Dermis microvascular lymphatic vessel endothelial cell (primary cell): ENCODE data around the gene SOX30. TPM values are rescaled to one million over a fixed set of nuclear protein-coding genes. Genes with fewer than 3 reads are reported as not detected.

ENCODE experiments used
- DNase-seq, 2 donors: peaks; one replicate each; pipeline versions ENCODE4 v3.0.0 to v3.0.0-alpha.2; 2010; ENCODE audit warnings: low read depth in 2 of 2
- total RNA-seq: library from RNA; depleted of rRNA; stranded (reverse); fragments of >200 nt; gene quantifications from 2 replicates; pipeline ENCODE4 v1.2.1, GENCODE V29; 2014

Gene SOX30
- total RNA-seq, 1 donor from 2014 or later: not detected

DNA sequence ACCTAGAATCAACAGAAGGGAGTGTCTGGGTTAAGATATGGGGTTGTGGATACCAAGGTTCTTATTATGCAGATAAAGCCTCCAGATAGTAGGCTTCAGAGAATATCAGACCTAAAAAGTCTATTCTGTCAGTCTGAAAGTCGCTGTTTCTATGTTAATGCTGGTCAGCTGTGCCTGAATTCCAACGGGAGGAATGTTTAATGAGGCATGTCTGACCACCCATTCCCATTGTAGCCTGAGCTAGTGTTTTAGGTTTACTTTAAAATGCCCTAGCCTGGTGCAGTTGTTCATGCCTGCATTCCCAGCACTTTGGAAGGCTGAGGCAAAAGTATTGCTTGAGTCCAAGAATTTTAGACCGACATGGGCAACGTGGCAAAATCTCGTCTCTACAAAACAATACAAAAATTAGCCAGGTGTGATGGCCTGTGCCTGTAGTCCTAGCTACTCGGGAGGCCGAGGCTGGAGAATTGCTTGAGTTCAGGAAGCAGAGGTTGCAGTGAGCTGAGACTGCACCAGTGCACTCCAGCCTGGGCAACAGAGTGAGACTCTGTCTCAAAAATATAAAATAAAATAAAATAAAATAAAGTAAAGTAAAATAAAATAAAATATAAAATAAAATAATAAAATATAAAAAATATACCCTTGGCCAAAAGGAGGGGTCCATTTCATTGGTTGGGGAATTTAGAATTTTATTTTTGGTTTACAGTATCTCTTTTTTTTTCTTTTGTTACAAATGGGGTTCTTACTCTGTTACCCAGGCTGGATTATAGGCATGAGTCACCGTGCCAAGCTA, 7.8 kb upstream of the SOX30 start:
- DNase-seq: no peak

DNA sequence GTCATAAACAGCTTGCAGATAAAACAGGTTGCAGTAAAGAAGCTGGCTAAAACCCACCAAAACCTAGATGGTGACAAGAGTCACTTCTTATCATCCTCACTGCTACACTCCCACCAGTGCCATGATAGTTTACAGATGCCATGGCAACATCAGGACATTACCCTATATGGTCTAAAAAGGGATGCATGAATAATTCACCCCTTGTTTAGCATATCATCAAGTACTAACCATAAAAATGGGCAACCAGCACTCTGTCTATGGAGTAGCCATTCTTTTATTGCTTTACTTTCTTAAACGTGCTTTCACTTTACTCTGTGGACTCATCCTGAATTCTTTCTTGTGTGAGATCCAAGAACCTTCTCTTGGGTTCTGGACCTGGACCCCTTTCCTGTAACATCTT, 6.7 kb upstream of the SOX30 start:
- no peak for DNase-seq

DNA sequence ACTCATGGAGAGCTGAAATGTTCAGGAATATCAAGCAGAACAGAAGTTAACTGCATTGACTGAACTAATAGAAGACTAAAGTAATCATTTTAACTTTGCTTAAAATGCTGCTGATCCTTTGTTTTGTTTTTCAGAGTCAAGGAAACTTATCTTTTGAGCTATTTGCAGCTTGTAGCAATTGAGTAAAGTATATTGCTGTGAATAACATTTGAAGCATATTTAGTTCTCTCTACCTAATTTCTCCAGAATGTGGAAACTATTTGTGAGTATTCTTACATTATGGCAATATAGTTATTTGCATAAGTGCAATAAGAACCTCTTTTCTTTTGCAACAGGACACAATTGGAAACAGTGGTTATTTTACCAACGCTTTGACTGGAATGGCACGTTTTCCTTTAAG, 5.3 kb upstream of the SOX30 start:
- DNase-seq: no peak

DNA sequence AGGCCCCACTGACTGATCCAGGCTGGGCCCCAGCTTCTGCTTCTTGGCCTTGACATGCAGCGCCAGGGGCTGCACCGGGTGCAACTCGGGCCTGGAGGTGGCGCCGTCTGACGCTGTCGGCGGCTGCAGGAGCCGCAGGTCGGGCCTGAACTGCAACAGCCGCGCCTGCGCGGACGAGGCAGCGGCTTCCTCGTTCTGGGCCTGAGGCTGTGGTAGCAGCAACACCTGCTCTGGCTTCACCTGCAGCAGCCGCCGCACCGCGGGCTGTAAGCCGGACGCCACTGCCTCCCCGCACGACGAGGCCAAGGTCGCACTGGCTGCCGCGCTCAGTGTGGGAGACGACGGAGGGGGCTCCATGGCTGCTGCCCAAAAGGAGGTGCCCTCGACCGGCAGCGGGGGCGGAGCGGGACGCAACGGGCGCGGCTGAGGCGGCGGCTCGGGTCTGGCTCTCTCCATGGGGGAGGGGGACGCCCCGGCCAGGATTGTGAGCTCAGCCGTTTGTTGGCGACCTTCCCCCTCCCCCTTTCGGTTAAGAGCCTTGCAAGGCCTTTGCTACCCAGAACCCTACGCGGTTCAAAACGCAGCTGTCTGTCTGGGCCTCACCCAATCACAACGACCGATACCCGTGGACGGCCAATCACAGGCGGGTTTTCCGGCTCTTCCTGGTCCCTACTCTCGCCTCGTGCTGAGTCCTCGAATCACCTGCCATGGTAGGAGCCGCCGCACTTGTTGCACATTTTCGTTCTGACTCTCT, 438 bp downstream of the SOX30 start:
- DNase-seq: peak; percentile 16 to 54

DNA sequence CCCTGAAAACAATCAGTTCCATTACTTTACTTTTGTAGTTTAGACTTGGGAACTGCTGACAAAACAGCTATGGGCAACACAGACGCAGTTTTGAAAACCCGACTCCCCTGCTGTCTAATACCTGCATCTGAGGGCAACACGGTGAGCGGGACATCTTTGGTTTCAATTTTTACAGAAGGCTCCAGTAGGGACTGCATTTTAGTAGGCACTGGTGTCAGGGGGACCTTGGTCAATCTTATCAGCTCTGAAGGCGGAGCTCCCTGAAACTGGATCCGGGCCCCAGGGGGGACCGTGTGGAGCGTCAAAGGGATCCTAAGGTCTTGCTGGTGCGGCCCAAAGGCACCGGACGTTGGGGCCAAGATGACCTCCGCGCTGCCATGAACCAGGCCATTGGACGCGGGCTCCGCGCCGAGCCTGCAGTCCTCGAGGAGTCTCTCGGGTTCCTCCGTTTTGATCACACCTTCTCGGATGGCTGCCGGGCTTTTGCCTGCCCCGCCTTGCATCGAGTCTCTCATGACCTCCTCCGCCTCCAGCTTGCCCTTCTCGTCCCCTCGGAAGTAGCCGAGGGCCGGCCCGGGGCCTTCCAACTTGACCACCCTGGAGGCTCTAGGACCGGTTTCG, 1.1 kb downstream of the SOX30 start:
- DNase-seq: no peak

DNA sequence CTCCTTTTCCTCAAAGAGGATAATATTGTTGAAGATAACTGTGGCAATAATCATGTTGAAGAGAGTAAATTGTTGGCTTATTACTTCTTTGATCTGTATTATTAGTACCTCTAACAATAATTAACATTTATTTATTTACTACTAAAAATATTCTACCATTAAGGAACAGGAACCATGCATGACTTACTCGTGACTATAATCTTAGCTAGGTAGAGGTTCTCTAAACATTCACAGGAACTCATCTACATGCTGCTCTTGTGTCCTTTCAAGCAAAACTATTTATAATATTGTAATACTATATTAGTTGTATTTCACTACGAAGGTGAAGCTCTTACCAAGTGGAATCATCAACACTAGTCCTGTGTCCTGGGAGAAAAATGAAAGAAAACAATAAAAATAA, 3.1 kb downstream of the SOX30 start:
- no peak for DNase-seq

DNA sequence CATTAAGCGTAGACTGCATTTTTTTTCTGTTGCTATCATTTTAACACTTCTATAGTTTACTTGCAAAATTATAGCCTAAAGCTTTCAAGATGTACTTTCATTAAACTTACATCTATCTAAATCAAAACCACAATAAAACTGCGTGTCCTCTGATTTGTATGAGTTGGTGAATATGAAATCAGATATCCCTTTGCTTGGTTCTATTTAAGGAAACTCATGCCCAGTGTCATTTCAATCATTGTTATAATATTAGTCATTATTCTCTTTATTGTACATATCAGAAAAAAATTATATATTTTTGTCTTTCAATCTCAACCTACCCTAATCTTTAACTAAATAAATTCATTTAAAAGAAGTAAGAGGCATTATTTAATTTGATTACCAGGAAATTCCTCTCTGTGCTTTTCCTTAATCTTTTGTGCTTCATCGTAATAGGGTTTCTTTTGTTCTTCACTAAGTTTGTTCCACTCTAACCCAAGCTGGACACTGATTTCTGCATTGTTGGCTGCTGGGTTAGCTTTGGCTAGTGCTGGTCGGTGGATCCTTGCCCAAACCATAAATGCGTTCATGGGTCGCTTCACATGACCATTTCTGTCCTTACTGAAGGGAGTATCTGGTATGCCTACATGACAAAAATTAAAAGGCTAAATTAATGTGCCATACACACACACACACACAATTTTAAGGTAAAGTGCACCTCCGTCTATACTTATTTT, 3.8 kb downstream of the SOX30 start:
- DNase-seq: no peak

DNA sequence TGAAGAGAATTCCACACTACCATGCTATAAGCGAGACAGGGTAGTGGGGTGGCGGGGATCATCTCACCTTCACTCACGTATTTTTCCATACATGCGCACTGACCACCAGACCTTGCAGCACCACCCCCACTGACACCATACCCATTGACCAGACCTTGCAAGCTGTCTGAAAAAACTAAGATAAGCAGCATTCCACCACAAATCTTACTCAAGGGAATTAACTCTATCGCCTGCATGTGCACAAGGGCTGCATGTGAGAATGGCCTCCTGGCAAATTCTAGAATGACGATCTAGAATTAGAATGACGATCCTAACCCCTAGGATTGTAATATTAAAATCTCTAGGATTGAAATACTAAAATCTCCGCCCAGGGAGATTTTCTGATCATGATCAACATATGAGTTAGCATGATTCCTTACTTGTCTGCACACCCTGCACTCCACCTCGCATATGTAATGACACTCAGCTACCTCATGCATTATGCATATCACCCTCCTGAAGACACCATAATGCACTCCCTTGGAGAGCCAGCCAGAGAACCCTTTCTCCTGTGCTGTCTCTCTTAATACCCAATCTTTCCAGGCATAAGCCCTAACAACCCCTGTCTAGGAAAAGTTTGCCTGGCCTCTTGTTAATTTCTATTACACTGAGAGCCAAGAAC, 11.7 kb downstream of the SOX30 start:
- no peak for DNase-seq

DNA sequence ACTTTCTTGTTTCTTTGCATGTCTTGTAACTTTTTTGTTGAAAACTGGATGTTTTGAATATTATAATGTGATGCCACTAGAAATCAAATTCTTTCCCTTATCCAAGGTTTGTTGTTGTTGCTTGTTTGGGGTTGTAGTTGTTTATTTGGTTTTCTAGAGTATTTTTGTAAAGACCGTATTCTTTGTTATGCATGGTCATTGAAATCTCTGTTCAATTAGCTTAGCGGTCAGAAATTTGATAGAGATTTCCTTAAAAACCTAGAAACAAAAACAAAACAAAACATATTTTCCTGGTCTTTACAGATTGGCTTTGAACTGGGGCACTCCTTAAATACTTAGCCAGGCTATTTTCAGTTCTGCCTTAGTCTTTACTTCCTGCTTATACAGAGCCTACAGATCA, 21.9 kb downstream of the SOX30 start:
- no peak for DNase-seq

DNA sequence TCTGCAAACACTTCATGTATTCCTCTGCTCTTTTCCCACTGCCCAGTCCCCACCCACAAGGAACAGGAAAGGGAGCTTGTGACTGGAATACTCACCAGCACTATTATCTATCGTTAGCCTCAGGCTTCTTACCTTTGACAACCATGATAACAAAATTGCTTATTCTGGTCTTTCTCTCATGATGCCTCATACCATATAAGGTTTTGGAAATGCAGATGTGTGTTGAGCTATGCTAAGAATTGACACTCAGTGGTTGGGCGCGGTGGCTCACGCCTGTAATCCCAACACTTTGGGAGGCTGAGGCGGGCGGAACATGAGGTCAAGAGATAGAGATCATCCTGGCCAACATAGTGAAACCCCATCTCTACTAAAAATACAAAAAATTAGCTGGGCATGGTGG, 25.4 kb downstream of the SOX30 start:
- no peak for DNase-seq

DNA sequence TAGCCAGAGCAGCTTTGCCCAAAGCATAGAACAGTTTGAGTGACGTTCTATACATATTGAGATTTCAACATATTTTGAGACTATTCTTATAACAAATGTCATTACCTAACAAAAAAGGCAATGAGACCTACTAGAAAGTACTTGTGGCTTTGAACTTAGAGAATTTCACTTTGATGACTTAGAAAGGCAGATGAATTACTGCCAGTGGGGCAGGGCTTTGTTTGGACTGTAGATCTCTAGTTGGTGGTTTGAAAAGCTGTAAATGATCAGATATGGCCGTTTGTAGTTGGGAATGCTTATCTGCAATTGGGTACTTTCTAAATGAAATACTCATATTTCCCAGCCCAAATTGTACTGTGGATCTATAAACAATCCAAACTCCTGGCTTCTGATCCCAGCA, 28.1 kb downstream of the SOX30 start:
- no peak for DNase-seq

DNA sequence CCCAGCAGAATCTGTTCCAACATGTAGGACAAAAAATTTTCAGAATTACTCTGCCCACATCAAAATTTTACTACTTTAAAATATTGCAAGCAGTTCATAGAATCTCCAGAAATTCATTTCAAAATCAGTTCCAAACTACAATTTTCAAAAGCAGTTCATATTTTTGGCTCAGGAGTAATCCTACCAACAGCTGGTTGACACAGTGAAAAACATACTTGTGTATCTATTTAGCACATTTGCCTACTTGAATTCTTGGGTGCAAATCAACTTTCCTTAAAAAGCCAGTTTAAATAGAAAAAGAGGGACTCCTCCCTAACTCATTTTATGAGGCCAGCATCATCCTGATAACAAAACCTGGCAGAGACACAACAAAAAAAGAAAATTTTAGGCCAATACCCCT, 31.5 kb downstream of the SOX30 start:
- no peak for DNase-seq

DNA sequence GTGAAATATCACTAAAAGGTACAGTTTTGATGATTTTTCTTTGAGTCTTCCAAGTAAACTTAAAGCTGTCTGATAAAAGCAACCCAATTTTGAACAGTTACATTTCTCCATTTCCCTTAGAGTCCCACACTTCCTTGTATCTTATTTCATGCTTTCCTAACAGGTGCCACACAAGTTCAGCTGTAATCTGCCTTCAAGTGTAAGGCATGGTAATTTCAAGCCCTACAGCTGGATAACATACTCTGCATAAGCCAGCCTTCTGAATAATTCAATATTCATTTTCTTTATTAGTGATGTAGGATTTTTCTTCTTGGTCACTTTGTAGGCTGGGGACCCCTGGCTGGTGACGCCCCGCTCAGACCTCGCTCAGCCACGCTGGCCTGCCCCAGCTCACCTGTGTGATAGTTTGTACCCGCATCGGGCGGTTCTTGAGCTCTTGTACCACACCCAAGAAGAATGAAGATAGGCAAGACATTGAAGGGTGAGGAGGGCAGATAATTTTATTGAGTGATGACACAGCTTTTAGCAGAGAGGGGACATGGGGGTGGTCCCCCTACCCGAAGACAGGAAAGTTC, 34.0 kb downstream of the SOX30 start:
- no peak for DNase-seq

DNA sequence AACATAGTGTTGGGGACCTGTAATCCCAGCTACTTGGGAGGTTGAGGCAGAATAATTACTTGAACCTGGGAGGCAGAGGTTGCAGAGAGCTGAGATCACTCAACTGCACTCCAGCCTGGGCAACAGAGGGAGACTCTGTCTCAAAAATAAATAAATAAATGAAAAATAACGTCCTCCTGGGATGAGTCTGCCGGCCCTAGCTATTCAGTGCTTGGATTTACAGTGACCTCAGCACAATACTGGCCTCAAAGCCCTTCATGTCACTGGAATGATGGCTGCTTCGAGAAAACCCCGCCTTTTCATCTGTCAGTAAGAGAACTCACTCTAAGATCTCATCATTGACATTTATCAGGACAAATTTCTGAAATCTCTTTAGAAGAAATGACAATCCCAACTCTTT, 35.5 kb downstream of the SOX30 start:
- no peak for DNase-seq

DNA sequence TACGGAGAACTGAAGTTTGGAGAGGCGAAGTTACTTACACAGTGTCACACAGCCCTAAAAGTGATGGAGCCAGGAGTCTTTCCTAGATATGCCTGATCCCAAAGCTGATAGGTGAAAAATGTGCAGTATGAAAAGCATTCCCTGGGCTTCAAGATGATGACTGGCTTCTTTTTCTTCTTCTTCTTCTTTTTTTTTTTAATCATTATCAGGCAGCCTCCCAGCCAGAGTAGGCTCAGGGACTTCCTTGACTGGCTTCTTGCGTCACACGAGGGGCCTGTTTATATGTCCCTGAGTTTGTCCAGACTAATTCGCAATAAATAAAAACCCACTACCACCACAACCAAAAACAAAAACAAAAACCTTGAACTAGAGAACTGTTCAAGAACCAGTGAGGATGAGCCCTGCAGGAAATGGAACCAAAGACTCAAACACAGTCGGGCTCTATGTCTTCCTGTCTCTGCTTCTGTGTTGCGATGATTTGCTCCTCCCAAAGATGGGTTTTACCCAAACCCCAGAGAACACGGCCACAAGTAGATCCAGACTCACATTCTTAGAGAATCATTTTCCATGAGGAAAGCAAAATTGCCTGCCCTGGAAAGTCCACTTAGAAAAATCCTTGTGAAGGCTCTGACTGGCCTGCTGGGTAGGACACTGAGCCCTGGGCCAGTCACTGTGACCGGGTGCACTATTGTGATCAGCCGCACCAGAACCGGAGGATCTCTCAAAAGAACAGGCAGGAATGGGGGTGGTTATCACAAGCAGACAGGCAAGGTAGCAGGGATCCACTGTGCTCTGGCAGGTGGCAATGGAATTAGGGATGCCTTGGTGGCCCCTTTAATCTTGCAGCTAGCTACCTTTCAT, 38.6 kb downstream of the SOX30 start:
- no peak for DNase-seq

DNA sequence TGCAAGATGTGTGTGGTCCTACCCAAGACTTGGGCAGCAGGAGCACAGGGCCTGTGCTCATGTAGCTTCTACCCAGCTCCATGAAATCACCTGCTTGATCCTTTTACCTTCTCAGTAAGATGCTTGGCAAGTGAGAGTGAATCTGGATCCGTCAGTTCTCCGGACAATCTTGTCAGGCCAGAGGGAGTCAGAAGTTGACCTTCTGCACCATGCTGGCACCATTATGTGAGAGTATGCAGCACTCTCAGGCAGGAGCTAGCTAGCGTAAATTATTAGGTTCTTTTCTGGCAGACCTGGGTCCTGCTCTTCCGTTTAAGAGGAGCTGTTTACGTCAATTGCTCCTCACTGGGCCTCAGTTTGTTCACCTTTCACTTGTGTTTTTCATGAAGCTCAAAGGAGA, 39.7 kb downstream of the SOX30 start:
- no peak for DNase-seq

DNA sequence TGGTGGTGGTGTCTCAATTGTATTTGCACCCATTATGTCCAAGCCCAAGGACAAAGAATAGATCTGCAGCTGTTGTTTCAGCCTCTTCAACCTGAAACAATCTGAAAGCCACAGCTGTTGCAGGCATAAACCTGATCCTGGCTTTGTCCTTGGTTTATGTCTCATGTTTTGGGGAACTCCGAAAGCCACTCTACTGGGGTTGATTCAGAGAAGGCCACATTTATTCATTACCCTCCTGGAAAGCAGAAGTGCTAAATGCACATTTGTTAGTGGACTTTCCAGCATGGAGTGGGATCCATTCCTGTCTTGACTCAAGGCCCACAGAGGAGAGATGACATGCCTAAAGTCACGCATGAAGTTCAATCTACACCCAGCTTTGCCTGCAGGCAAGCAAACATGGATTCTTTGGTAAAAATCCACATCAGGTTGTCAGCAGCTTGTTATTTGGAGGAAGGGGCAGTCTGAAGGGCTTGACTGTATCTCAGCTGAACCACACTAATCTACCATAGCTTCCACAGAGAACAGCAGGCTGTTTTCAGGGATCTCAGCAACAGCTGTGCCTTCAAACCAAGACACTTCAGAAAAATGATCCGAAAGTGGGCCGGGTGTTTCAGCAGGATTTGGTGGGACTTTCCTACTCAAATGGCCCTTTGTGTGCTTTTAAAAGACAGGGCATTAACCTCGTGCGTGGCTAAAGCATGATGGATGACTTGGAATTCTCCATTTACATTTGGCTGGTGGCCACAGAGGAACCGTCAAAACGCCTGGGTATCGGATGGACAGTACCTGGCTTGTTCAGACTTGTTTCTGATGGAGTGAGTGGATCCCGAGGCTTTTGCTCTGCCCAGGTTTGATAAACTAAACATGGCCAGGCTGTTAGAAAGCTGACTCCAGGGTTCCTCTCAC, 40.4 kb downstream of the SOX30 start:
- DNase-seq: no peak

DNA sequence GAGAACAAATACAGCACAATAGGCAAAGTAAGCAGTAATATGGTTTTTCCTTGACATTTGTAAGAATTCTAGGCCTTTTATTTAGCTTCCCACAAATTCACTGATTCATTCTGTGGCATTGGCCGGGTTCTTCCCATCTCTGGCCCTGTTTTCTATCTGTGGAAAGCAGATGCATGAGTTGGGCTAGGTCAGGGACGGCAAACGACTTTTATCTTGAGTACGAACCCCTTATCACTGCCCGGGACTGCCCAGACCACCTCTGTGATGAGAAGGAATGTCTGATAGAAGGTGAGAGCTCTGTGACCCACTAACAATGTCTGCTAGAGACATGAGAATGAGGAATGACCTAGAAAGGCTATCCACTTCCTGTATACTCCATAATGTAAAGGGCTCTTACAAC, 41.2 kb downstream of the SOX30 start:
- DNase-seq: no peak

DNA sequence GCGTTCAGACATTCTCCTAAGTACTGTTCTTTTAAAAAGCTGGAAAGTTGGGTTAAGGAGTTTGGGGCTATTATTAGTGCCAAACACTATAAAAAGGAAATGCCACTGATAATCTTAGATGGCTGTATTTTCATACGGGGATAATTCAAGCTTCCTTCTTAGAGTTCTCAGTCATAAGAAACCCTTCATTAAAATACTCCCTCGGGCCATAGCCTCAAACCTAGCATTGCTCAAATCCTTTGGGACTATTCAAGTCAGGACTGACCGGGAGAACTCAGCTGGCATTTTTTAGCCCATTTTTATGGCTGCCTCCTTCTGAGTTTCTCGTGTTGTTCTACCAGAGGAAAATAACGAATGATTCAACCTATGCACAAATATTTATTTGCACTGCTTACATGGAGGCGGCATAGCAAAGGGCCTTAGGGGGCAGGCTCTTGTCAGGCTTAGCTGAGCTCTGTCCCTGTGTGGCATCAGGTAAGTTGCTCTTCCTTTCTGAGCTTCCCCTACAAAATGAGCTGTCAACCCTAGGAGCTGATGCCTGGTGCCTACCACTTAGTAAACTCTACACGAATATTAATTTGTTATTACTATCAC, 43.2 kb downstream of the SOX30 start:
- no peak for DNase-seq
